GM19099 (cell line): ENCODE results near the gene PI4KA.

ENCODE experiments used
- POLR2A ChIP-seq: IDR thresholded peaks from 3 replicates; pipeline ENCODE4 v1.6.1; 2011; ENCODE audit warnings: low read depth; ENCODE audit not compliant: insufficient read length; ENCODE audit errors: extremely low read depth

The PI4KA gene

GRCh38 chr22:20885017-20885556, 26.5 kb upstream of the PI4KA start:
- no peak for TF ChIP-seq POLR2A

GRCh38 chr22:20884454-20884853, 25.8 kb upstream of the PI4KA start:
- no peak for TF ChIP-seq POLR2A

- TF ChIP-seq POLR2A = no peak
Observed at GRCh38 chr22:20882855-20883254, 24.2 kb upstream of the PI4KA start.

- TF ChIP-seq POLR2A = no peak
Observed at GRCh38 chr22:20881869-20882815, 23.5 kb upstream of the PI4KA start.

GRCh38 chr22:20881231-20881630, 22.6 kb upstream of the PI4KA start:
- TF ChIP-seq POLR2A = no peak

- no peak for TF ChIP-seq POLR2A
Observed at GRCh38 chr22:20877715-20878114, 19.1 kb upstream of the PI4KA start.

DNA sequence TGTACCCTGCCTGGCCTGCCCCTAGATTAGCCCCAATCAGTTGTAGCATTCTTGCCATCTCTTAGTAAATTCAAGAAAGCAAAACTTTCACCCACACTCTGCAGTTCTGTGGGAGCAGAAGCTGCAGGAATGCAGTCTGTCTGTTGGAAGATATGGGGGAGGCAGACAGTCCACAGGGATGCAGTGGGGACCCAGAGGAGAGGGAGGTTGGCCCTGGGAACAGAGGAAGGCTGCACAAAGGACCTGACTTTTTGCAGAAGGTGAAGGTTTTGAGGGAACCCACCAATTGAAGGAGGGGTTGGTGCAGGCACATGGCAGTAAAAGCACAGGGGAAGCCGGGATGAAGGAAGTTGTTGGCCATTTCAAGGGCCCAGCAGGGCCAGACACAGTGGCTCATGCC, 16.7 kb upstream of the PI4KA start:
- TF ChIP-seq POLR2A = no peak

GRCh38 chr22:20873214-20873613, 14.6 kb upstream of the PI4KA start:
- no peak for TF ChIP-seq POLR2A

- TF ChIP-seq POLR2A = no peak
Observed at GRCh38 chr22:20869234-20869633, 10.6 kb upstream of the PI4KA start.

DNA sequence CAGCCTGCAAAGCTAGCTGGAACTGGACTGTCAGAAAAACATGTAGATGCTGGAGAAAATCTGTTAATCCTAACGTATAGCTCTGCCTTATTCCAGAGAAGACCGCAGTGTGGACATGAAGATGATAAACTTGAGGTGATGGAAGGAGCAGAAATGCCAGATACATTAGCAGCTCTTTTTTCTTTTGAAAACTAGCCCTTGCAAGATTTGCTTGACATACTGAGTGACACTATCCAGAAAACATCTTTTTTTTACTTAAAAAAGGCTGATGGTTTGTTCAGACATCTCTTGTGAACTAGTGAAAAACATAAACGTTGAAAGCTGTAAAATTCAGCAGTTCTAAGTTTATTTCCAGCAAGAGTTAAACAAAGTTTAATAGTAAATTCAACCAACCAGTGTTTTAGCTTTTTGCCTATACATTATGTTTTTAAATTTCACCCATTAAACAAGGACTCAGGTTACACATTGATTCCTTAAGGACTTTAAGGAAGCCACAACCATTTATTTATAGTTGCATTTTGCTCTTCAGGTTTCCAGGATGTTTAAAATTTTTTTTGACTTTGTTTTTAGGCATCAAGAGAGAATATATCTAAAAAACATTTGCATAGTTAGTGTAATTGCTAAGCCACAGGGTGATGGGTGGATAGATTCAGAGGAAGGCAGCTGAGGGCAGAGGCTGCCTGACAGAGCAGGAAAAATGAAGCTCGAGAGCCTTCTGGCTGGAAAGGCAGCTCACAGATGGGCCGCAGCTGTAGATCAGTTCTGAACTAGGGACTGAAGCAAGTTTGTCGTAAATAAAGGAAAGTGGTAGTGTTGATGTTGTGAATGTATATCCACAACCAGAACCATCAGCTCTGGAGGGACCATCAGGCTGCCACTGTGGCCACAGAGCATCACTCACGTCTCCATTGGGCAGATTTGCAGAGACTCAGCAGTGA, 9.7 kb upstream of the PI4KA start:
- TF ChIP-seq POLR2A = no peak

DNA sequence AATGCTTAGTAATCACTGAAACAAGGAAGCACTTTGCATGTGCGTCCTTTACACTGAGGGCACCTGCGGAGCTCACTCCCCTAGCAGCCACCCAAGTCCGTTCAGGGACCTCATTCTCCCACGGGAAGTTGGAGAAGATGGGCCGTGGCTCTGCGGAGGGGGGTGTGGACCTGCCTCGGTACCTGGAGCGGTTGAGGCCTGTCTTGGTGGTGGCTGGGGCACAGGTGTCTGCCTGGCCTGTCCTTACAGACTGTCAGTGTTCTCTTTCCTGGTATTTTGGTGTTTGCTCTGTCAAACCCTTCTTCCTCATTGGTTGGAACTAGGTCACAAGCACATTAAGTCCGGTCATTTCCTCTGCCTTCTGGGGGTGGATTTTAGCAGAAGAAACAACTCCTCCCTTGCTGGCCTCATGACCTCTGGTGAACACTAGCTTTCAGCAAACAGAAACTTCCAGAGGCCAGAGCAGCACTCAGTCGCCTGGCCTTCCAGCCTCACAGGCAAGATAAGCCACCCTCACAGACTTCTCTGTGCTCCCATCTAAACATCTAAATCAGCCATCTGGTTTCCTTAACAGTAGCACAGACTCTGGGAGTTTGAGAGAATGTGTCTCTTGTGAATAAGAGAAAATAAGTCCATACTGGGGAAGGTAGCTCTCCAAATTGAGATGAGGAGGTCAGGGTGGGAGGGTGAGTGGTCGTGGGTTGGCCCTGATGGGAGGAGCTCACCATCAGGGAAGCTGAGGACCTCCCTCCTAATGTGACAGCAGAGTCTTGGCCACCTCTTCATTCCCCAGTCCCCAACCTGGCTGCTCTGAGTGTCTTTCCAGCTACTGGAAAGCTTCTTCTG, 8.8 kb upstream of the PI4KA start:
- TF ChIP-seq POLR2A = no peak

DNA sequence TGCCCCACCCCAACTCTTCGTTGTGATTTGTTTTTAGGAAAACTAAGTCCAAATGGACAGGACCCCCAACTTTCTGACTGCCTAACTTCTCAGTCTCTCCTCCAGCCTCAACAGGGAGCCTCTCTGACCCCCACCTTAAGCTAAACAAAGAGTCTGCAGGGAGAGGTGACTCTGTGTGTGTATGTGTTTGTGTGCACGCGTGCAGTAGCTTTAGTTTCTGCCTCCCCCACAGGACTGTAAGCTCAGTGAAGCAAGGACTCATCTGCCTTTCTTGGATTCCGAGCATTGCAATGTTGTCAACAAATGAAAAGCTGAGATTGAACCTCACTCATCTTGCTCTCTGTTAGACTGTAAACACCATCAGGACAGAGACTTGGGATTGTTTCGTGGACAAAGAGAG, 8.1 kb upstream of the PI4KA start:
- TF ChIP-seq POLR2A = no peak

DNA sequence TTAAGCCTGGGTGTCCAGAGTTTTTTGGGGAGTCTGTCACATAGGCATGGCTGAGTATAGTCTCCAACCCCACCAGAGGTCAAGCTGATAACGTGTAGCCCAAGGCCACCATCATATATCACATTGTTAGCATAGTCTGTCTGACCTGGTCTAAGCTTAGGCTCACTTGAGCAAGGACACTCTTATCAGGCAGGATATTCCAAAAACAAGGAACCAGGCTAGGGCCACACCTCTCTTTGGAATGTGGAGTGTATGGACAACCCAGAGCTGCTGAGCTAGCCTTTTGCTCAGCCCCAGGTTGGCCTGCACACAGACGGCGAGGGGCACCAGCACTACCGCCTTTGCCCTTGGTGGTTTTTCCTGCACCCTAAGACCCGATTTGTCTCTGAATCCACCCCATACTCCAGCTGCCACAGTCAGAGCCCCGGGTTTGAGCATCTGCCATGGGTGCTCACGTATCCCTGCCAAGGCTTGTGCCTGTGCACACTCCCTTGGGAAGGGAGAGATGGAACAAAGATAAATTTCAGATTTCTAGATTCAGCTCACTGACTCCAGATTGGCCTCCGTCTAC, 7.3 kb upstream of the PI4KA start:
- TF ChIP-seq POLR2A = no peak

- TF ChIP-seq POLR2A = no peak
Observed at GRCh38 chr22:20865331-20865730, 6.7 kb upstream of the PI4KA start.
